K562 (cell line): Measurements from ENCODE around the gene GADL1. TPM values are rescaled to one million over a fixed set of nuclear protein-coding genes. Genes with fewer than 3 reads are reported as not detected.

Experiments used
- ATAC-seq: fragments of 200-7000 bp; cut with Tn5 transposase; 3 replicates; pipeline ENCODE4 v1.9.1; 2020; ENCODE audit warnings: moderate library complexity
- BruUV-seq: library from RNA; stranded (reverse); fragments of 400-500 nt; replicated peaks from 2 replicates; lab custom pipeline; 2021; lab: Mats Ljungman, UMichigan
- CTCF ChIA-PET: fragments of 300-600 bp; formaldehyde crosslinking; extraction: SDS; loops from one replicate; lab custom pipeline; 2021; ENCODE audit warnings: low intra/inter-chr PET ratio; lab: Yijun Ruan, JAX
- POLR2A ChIA-PET: fragments of 300-600, 350-650 bp; sonication (Branson Sonifier 250); formaldehyde crosslinking; extraction: SDS; loops from one replicate; lab custom pipeline; 2021; ENCODE audit warnings: antibody characterized with exemption, inconsistent platforms; lab: Yijun Ruan, JAX
- DNase-seq, 4 experiments: peaks; one replicate each; pipeline versions ENCODE4 v3.0.0 to v3.0.0-alpha.2; 2011 to 2018; ENCODE audit warnings: low spot score in 3 of 4, mixed read lengths in 3 of 4; ENCODE audit errors: extremely low read depth in 1 of 4
- FAIRE-seq: peaks from 2 replicates; lab custom pipeline; 2011; peaks lifted over from hg19 to GRCh38; lab: Jason Lieb, UNC
- H2AFZ ChIP-seq: 2 replicates; pipeline ENCODE4 v1.6.0; 2011; ENCODE audit warnings: low read depth, low read length, control low read depth, inconsistent platforms
- H3K27ac ChIP-seq: fragments of 200-600 bp; 3 replicates; pipeline ENCODE4 v1.8.0; 2011; ENCODE audit warnings: low read depth, mild to moderate bottlenecking, control low read depth, inconsistent platforms, low read length, moderate library complexity, mixed read lengths; ENCODE audit errors: extremely low read depth
- H3K27me3 ChIP-seq, 2 experiments: fragments of 300-600 bp in 1 of 2; 2 replicates in 1 of 2; 3 replicates in 1 of 2; pipeline versions ENCODE4 v1.6.0 to v1.8.0; 2011; ENCODE audit warnings: inconsistent platforms in 2 of 2, low read length in 2 of 2, mild to moderate bottlenecking in 1 of 2, mixed read lengths in 1 of 2, moderate library complexity in 1 of 2; ENCODE audit not compliant: control insufficient read depth in 2 of 2, insufficient read depth in 2 of 2
- H3K36me3 ChIP-seq: fragments of 300-600 bp; 3 replicates; pipeline ENCODE4 v1.8.0; 2011; ENCODE audit warnings: mild to moderate bottlenecking, low read length, inconsistent platforms; ENCODE audit not compliant: control insufficient read depth, insufficient read depth
- H3K4me1 ChIP-seq, 2 experiments: fragments of 200-600 bp in 1 of 2; replicated peaks in 1 of 2; 2 replicates in 1 of 2; 3 replicates in 1 of 2; pipeline versions ENCODE4 v1.5.1 to v1.8.0; 2011; ENCODE audit warnings: inconsistent platforms in 2 of 2, low read length in 2 of 2, mild to moderate bottlenecking in 1 of 2, mixed read lengths in 1 of 2, moderate library complexity in 1 of 2; ENCODE audit not compliant: control insufficient read depth in 2 of 2, insufficient read depth in 2 of 2
- H3K4me2 ChIP-seq: 2 replicates; pipeline ENCODE4 v1.6.1; 2011; ENCODE audit warnings: low read length, control low read depth, inconsistent platforms, mixed read lengths; ENCODE audit not compliant: insufficient read depth
- H3K4me3 ChIP-seq: fragments of 200-600 bp; sonication (generic), shearing (Covaris generic); 2 replicates; pipeline ENCODE4 v1.5.1; 2016; ENCODE audit warnings: control low read depth, inconsistent platforms
- H3K79me2 ChIP-seq: fragments of 200-600 bp; 3 replicates; pipeline ENCODE4 v1.8.0; 2011; ENCODE audit warnings: low read length, inconsistent platforms; ENCODE audit not compliant: control insufficient read depth, insufficient read depth
- H3K9ac ChIP-seq, 2 experiments: 2 replicates each; pipeline versions ENCODE4 v1.6.0 to v1.6.1; 2011; ENCODE audit warnings: low read depth in 2 of 2, low read length in 2 of 2, control low read depth in 1 of 2, inconsistent platforms in 1 of 2, mild to moderate bottlenecking in 1 of 2, mixed read lengths in 1 of 2; ENCODE audit not compliant: insufficient read depth in 1 of 2
- H3K9me1 ChIP-seq: one replicate; pipeline ENCODE4 v1.6.0; 2011; ENCODE audit warnings: inconsistent platforms, mild to moderate bottlenecking, low read length, moderate library complexity; ENCODE audit not compliant: control insufficient read depth, insufficient read depth
- H3K9me3 ChIP-seq: replicated peaks from 2 replicates; pipeline ENCODE4 v1.5.1; 2011; ENCODE audit warnings: low read depth, low read length, inconsistent platforms; ENCODE audit not compliant: control insufficient read depth, insufficient read depth
- H4K20me1 ChIP-seq: replicated peaks from 2 replicates; pipeline ENCODE4 v1.6.1; 2011; ENCODE audit warnings: low read length, inconsistent platforms, mixed read lengths; ENCODE audit not compliant: control insufficient read depth, insufficient read depth
- C11orf30 ChIP-seq: fragments of 450-650 bp; IDR thresholded peaks from 2 replicates; pipeline ENCODE4 v1.6.1; 2016; ENCODE audit warnings: low read depth, mild to moderate bottlenecking
- L3MBTL2 ChIP-seq: fragments of 450-650 bp; IDR thresholded peaks from 2 replicates; pipeline ENCODE4 v1.6.1; 2016; ENCODE audit warnings: mild to moderate bottlenecking, moderate library complexity
- MAFF ChIP-seq: IDR thresholded peaks from 2 replicates; pipeline ENCODE4 v1.6.1; 2012; ENCODE audit warnings: low read length, improper control_type of control experiment
- MAFK ChIP-seq: IDR thresholded peaks from 2 replicates; pipeline ENCODE4 v1.6.1; 2011; ENCODE audit warnings: low read length, improper control_type of control experiment
- ZNF316 ChIP-seq: fragments of 450-650 bp; IDR thresholded peaks from 2 replicates; pipeline ENCODE4 v1.6.1; 2016
- ZNF407 ChIP-seq: fragments of 450-650 bp; IDR thresholded peaks from 2 replicates; pipeline ENCODE4 v1.6.1; 2016; ENCODE audit warnings: low read depth
- WGBS: fragments of 100-300 bp; shearing (Covaris generic); methylation state at CpG from one replicate; pipeline ENCODE4 v1.1.6; 2016; ENCODE audit warnings: low coverage, mixed read lengths; ENCODE audit not compliant: insufficient coverage; ENCODE audit errors: missing lambda C conversion rate; 5-methylcytosine and 5-hydroxymethylcytosine counted together
- in situ Hi-C: fragments of 300-500 bp; cut with MboI; formaldehyde crosslinking; loops from 4 replicates; pipeline ENCODE4 v1.15.0; 2018; ENCODE audit warnings: inconsistent platforms, mixed read lengths
- intact Hi-C: fragments of 100-400 bp; cut with micrococcal nuclease; formaldehyde crosslinking; loops from 2 replicates; pipeline ENCODE4 v1.14.2; 2022
- polyA plus RNA-seq, 8 experiments: library from polyadenylated mRNA; depleted of rRNA in 4 of 8; stranded (reverse) in 5 of 8; unstranded in 3 of 8; fragments of >200 nt; fragmentation: Nextera tagmentation in 2 of 8; fragmentation: Illumina TruSeq in 1 of 8; extraction: Ambion mirVana in 2 of 8; extraction: Trizol in 1 of 8; gene quantifications; 2 replicates each; pipeline versions ENCODE4 v1.2.1 to v1.2.3, GENCODE V29; 2011 to 2014; ENCODE audit warnings: inconsistent platforms in 1 of 8, missing spikeins in 1 of 8
- total RNA-seq, 7 experiments: library from RNA; depleted of rRNA in 6 of 7; stranded (reverse); fragments of >200 nt in 6 of 7; fragmentation: Illumina TruSeq in 2 of 7; extraction: Trizol in 2 of 7; gene quantifications; 2 replicates each; pipeline versions ENCODE4 v1.2.1 to v1.2.3, GENCODE V29; 2011 to 2021; ENCODE audit warnings: low replicate concordance in 1 of 7

Gene GADL1
- total and polyA plus RNA-seq, 9 of the 15 experiments (the other 6 are each of a cell fraction or from before 2014, with no cell fraction given) = 0.07 TPM; not detected in 8

GRCh38 chr3:30711867-30712266 is 182.6 kb downstream of the GADL1 start:
- Histone ChIP-seq H3K27me3 (no peaks in the 10 kb centered on the region), H3K27ac (no peak overlapping the region), H3K36me3 (no peaks in the 10 kb centered on the region), H3K79me2 (no peaks in the 10 kb centered on the region), H3K9me1 (no peaks in the 10 kb centered on the region), H3K4me1 (no peaks in the 10 kb centered on the region), H3K4me3 (no peak overlapping the region), H2AFZ (no peak overlapping the region), H4K20me1 (no peaks in the 10 kb centered on the region), H3K4me2 (no peak overlapping the region)
- no peak for FAIRE-seq
- intact Hi-C loops = no loop called here
- ChIA-PET POLR2A (no interaction called here), CTCF (no interaction called here)
- WGBS = 0% methylated on average over 2 of the region's 2 CpGs
- in situ Hi-C loops = no loop called here
- DNase-seq = no peak
- BruUV-seq = no TSS peak
- ATAC-seq = no peak
- TF ChIP-seq ZNF407 = no peak
- TF ChIP-seq ZNF316 = peak; percentile 71
- TF ChIP-seq L3MBTL2 = no peak
- TF ChIP-seq C11orf30 = peak; percentile 39; the same call in 1 of the 2 replicates
- TF ChIP-seq MAFF = peak; percentile 30; the same call in 1 of the 2 replicates
- peak; percentile 15; the same call in 1 of the 2 replicates for TF ChIP-seq MAFK
- TF ChIP-seq, all 486 proteins: peak for 4
- Histone ChIP-seq H3K9me3 (no peaks in the 10 kb centered on the region), H3K9ac (no peak overlapping the region)
